HepG2 (cell line): ENCODE results near the gene FAP. TPM values are rescaled to one million over a fixed set of nuclear protein-coding genes. Genes with fewer than 3 reads are reported as not detected.

Experiments used
- ATAC-seq: fragments of 200-7000 bp; cut with Tn5 transposase; 3 replicates; pipeline ENCODE4 v1.9.1; 2020; ENCODE audit warnings: mild to moderate bottlenecking, moderate library complexity
- BruUV-seq: library from RNA; stranded (reverse); fragments of 400-500 nt; replicated peaks from 2 replicates; lab custom pipeline; 2021; lab: Mats Ljungman, UMichigan
- CTCF ChIA-PET: fragments of 300-600 bp; formaldehyde crosslinking; extraction: SDS; loops from one replicate; lab custom pipeline; 2021; ENCODE audit warnings: low total read pairs, inconsistent platforms, low intra/inter-chr PET ratio; lab: Yijun Ruan, JAX
- POLR2A ChIA-PET: fragments of 350-600 bp; sonication (Branson Sonifier 250); formaldehyde crosslinking; loops from one replicate; lab custom pipeline; 2020; ENCODE audit warnings: antibody characterized with exemption, inconsistent platforms; lab: Yijun Ruan, JAX
- DNase-seq: peaks from one replicate; pipeline ENCODE4 v3.0.0-alpha.2; 2015; ENCODE audit warnings: low spot score
- FAIRE-seq: peaks from 3 replicates; lab custom pipeline; 2011; peaks lifted over from hg19 to GRCh38; lab: Jason Lieb, UNC
- H2AFZ ChIP-seq: one replicate; pipeline ENCODE4 v1.6.1; 2011; ENCODE audit warnings: low read length, inconsistent platforms
- H3K27ac ChIP-seq: fragments of 300-600 bp; 3 replicates; pipeline ENCODE4 v1.8.0; 2011; ENCODE audit warnings: mixed run types, mild to moderate bottlenecking, mixed read lengths, low read length, inconsistent platforms; ENCODE audit not compliant: insufficient read depth; ENCODE audit errors: extremely low read length
- H3K27me3 ChIP-seq, 2 experiments: fragments of 200-600 bp in 1 of 2; 2 replicates in 1 of 2; 3 replicates in 1 of 2; pipeline versions ENCODE4 v1.6.0 to v1.8.0; 2011; ENCODE audit warnings: low read length in 2 of 2, mild to moderate bottlenecking in 2 of 2, moderate library complexity in 2 of 2, inconsistent platforms in 1 of 2; ENCODE audit not compliant: insufficient read depth in 2 of 2, control insufficient read depth in 1 of 2
- H3K36me3 ChIP-seq, 2 experiments: fragments of 200-600 bp in 1 of 2; replicated peaks in 1 of 2; 2 replicates in 1 of 2; 3 replicates in 1 of 2; pipeline versions ENCODE4 v1.5.1 to v1.8.0; 2011; ENCODE audit warnings: low read length in 2 of 2, inconsistent platforms in 1 of 2; ENCODE audit not compliant: insufficient read depth in 2 of 2, control insufficient read depth in 1 of 2
- H3K4me1 ChIP-seq: 2 replicates; pipeline ENCODE4 v1.5.1; 2012; ENCODE audit warnings: low read length, inconsistent platforms; ENCODE audit not compliant: insufficient read depth
- H3K4me2 ChIP-seq: 2 replicates; pipeline ENCODE4 v1.6.0; 2011; ENCODE audit warnings: low read depth, low read length, inconsistent platforms
- H3K4me3 ChIP-seq, 3 experiments: fragments of 200-600 bp in 1 of 3; sonication (generic), shearing (Covaris generic) in 1 of 3; replicated peaks in 1 of 3; 2 replicates each; pipeline ENCODE4 v1.5.1; 2011 to 2016; ENCODE audit warnings: low read length in 3 of 3, inconsistent platforms in 2 of 3, low read depth in 2 of 3, mild to moderate bottlenecking in 2 of 3, control low read depth in 1 of 3, mixed read lengths in 1 of 3; ENCODE audit not compliant: insufficient read depth in 1 of 3
- H3K79me2 ChIP-seq: one replicate; pipeline ENCODE4 v1.6.1; 2011; ENCODE audit warnings: low read length, inconsistent platforms; ENCODE audit not compliant: insufficient read depth
- H3K9ac ChIP-seq: 2 replicates; pipeline ENCODE4 v1.6.0; 2011; ENCODE audit warnings: mild to moderate bottlenecking, low read depth, low read length, inconsistent platforms; ENCODE audit not compliant: insufficient read depth
- H3K9me3 ChIP-seq: 2 replicates; pipeline ENCODE4 v1.5.1; 2012; ENCODE audit warnings: mild to moderate bottlenecking, low read length
- H4K20me1 ChIP-seq: 2 replicates; pipeline ENCODE4 v1.6.0; 2011; ENCODE audit warnings: inconsistent platforms, mild to moderate bottlenecking, low read length, moderate library complexity; ENCODE audit not compliant: insufficient read depth
- CTCF ChIP-seq: sonication (generic); formaldehyde crosslinking; IDR thresholded peaks from 2 replicates; pipeline ENCODE4 v1.5.0; 2020; ENCODE audit warnings: mild to moderate bottlenecking, missing genetic modification reagents, moderate library complexity
- NFKB2 ChIP-seq: sonication (generic); formaldehyde crosslinking; IDR thresholded peaks from 2 replicates; pipeline ENCODE4 v1.4.0; 2020; ENCODE audit warnings: missing genetic modification reagents, borderline replicate concordance
- PHF21A ChIP-seq: sonication (generic); formaldehyde crosslinking; IDR thresholded peaks from 2 replicates; pipeline ENCODE4 v1.5.0; 2020; ENCODE audit warnings: mild to moderate bottlenecking, missing genetic modification reagents
- THAP9 ChIP-seq: sonication (generic); formaldehyde crosslinking; IDR thresholded peaks from 2 replicates; pipeline ENCODE4; 2020; ENCODE audit warnings: missing genetic modification reagents, mild to moderate bottlenecking, borderline replicate concordance
- ZBTB34 ChIP-seq: sonication (generic); formaldehyde crosslinking; IDR thresholded peaks from 2 replicates; pipeline ENCODE4 v1.8.0; 2022; ENCODE audit warnings: mild to moderate bottlenecking, missing genetic modification reagents
- ZMYM3 ChIP-seq: sonication (generic); formaldehyde crosslinking; IDR thresholded peaks from 2 replicates; pipeline ENCODE4 v1.5.1; 2020; ENCODE audit warnings: mild to moderate bottlenecking, missing genetic modification reagents
- ZNF264 ChIP-seq: sonication (generic); formaldehyde crosslinking; IDR thresholded peaks from 2 replicates; pipeline ENCODE4 v1.4.0; 2020; ENCODE audit warnings: missing genetic modification reagents
- ZNF282 ChIP-seq: fragments of 450-650 bp; IDR thresholded peaks from 2 replicates; pipeline ENCODE4 v1.6.1; 2018; ENCODE audit not compliant: partially characterized antibody
- ZNF343 ChIP-seq: sonication (generic); formaldehyde crosslinking; IDR thresholded peaks from 2 replicates; pipeline ENCODE4 v1.4.0; 2020; ENCODE audit warnings: mild to moderate bottlenecking, missing genetic modification reagents
- ZNF432 ChIP-seq: sonication (generic); formaldehyde crosslinking; IDR thresholded peaks from 2 replicates; pipeline ENCODE4 v1.5.0; 2020; ENCODE audit warnings: missing genetic modification reagents, mild to moderate bottlenecking, borderline replicate concordance
- ZNF768 ChIP-seq: sonication (generic); formaldehyde crosslinking; IDR thresholded peaks from 2 replicates; pipeline ENCODE4 v1.4.0; 2020; ENCODE audit warnings: missing genetic modification reagents
- WGBS: methylation state at CpG from one replicate; pipeline ENCODE4 v1.1.6; 2017; ENCODE audit warnings: low lambda C conversion rate; 5-methylcytosine and 5-hydroxymethylcytosine counted together
- in situ Hi-C: cut with HindIII; loops from 2 replicates; pipeline ENCODE4 v1.10.0; 2017; ENCODE audit warnings: low pct_unique_long_range_greater_than_20kb; ENCODE audit not compliant: extremely low pct_ligation_motif_present
- intact Hi-C: fragments of 100-400 bp; cut with micrococcal nuclease; formaldehyde crosslinking; loops from one replicate; pipeline ENCODE4 v1.10.0; 2022; ENCODE audit not compliant: unreplicated experiment
- polyA plus RNA-seq, 8 experiments: library from polyadenylated mRNA; depleted of rRNA in 3 of 8; stranded (reverse) in 7 of 8; unstranded in 1 of 8; fragments of >200 nt; fragmentation: Illumina TruSeq in 4 of 8; extraction: Trizol in 4 of 8; gene quantifications; 2 replicates each; pipeline versions ENCODE4 v1.2.1 to v1.2.3, GENCODE V29; 2011 to 2016; ENCODE audit warnings: low read depth in 4 of 8, missing spikeins in 1 of 8, mixed read lengths in 1 of 8; ENCODE audit not compliant: insufficient read depth in 1 of 8
- total RNA-seq, 5 experiments: library from RNA; depleted of rRNA; stranded (reverse); fragments of >200 nt; fragmentation: Illumina TruSeq; extraction: Trizol; gene quantifications; 2 replicates each; pipeline ENCODE4 v1.2.3, GENCODE V29; 2016; ENCODE audit warnings: low read depth in 1 of 5

Gene FAP
- total and polyA plus RNA-seq, 2 of the 13 experiments (the other 11 are each of a cell fraction or from before 2014, with no cell fraction given), result not detected

- ChIA-PET CTCF (no interaction called here), POLR2A (interaction anchor here (1.2 kb wide), 1 partner anchor 16 kb away, joined by 3 read pairs; no protein-coding TSS in a partner anchor)
- no peak for ATAC-seq
- H3K4me3 ChIP-seq, result no peak overlapping the region
- H2AFZ ChIP-seq, result no peak overlapping the region
- no peak overlapping the region for H3K9ac ChIP-seq
- in situ Hi-C loops, result no loop called here
- intact Hi-C loops, result no loop called here
- WGBS, result under 1% methylated on average over 3 of the region's 3 CpGs
- H3K27me3 ChIP-seq, result peaks cover 0 to 8% of the 10 kb centered on the region in 2 experiments; a peak in 2 of 5 replicates
- BruUV-seq, result no TSS peak
- no peak overlapping the region for H3K27ac ChIP-seq
- H4K20me1 ChIP-seq, result no peaks in the 10 kb centered on the region
- no peaks in the 10 kb centered on the region for H3K9me3 ChIP-seq
- H3K4me2 ChIP-seq, result no peak overlapping the region
- no peak for FAIRE-seq
- H3K4me1 ChIP-seq, result no peaks in the 10 kb centered on the region
- DNase-seq, result no peak
- no peaks in the 10 kb centered on the region for H3K79me2 ChIP-seq
- no peaks in the 10 kb centered on the region for H3K36me3 ChIP-seq
- TF ChIP-seq PHF21A, result no peak
- TF ChIP-seq ZNF282, result no peak
- no peak for TF ChIP-seq ZNF432 (CRISPR knock-in tag)
- TF ChIP-seq THAP9 (CRISPR knock-in tag), result no peak
- no peak for TF ChIP-seq ZMYM3
These were observed 94.3 kb downstream of the FAP start for GRCh38 chr2:162148956-162149355.

- Histone ChIP-seq H3K9me3 (no peaks in the 10 kb centered on the region), H3K9ac (no peak overlapping the region), H3K27ac (no peak overlapping the region), H3K36me3 (no peaks in the 10 kb centered on the region), H3K79me2 (no peaks in the 10 kb centered on the region), H3K4me1 (no peaks in the 10 kb centered on the region), H3K4me3 (no peak overlapping the region), H3K4me2 (no peak overlapping the region), H2AFZ (no peak overlapping the region), H4K20me1 (no peaks in the 10 kb centered on the region), H3K27me3 (peaks cover 0 to 14% of the 10 kb centered on the region in 2 experiments; a peak in 3 of 5 replicates)
- FAIRE-seq (no peak), ATAC-seq (no peak), DNase-seq (peak; percentile 9)
- in situ Hi-C loops (no loop called here), intact Hi-C loops (loop anchor here (1.0 kb wide), 1 partner anchor 558 kb away; no protein-coding TSS in a partner anchor)
- POLR2A ChIA-PET, result no interaction called here
- BruUV-seq, result no TSS peak
- WGBS, result 4% methylated on average over 4 of the region's 4 CpGs
- CTCF ChIA-PET, result interaction anchor here (1.2 kb wide), 1 partner anchor 155 kb away, joined by 3 read pairs; no protein-coding TSS in a partner anchor
- TF ChIP-seq ZNF264, result no peak
- no peak for TF ChIP-seq ZBTB34
- TF ChIP-seq ZNF768 (CRISPR knock-in tag), result no peak
- no peak for TF ChIP-seq NFKB2 (CRISPR knock-in tag)
- peak; percentile 43 for TF ChIP-seq CTCF
- TF ChIP-seq ZNF343 (CRISPR knock-in tag), result no peak
These were observed 99.3 kb downstream of the FAP start for GRCh38 chr2:162143969-162144368.
